Glomerular visceral epithelial cell (primary cell): ENCODE measurements around the gene CCT6B.
A peak's percentile ranks its signal among the peaks of the same experiment; 100 is the strongest.
"Not testable (repeated sequence)": the region's sequence is repeated elsewhere in the genome, so short reads cannot be mapped to it uniquely, and the experiment has no call there.

Source experiments
- DNase-seq: peaks from one replicate; pipeline ENCODE4 v3.0.0-alpha.2; 2016; ENCODE audit errors: extremely low spot score

CCT6B gene

GRCh38 chr17:34961093-34961911, at the start of gene CCT6B, which contains the start of gene ZNF830:
TSS of gene CCT6B (minus strand) at chr17:34961460. CDS start at chr17:34961393, 67 bp downstream.
TSS of gene ZNF830 (plus strand) at chr17:34961540. CDS start at chr17:34961567, 27 bp downstream.
- peak; percentile 89 for DNase-seq

- DNase-seq: no peak
Measured at GRCh38 chr17:35010093-35010492, 48.8 kb upstream of the CCT6B start.

DNA sequence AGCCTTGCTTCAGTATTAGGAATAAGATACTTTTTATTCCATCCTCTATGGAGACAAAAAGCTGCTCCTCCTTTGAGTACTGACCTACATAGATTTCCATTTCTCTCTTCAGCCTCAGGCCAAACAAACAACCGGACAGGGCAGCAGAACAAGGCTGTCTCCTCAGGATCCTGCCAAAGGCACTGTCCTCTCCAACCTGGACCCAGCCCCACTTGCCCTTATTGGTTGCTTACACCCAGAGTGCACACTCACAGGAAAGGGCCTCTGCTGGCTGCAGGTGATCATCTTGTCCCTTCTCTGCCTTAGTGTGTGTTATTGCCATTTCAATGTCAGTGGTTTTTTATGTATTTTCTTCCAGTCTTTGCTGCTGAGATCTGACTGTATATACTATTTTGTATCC, 45.7 kb upstream of the CCT6B start:
- DNase-seq: no peak

GRCh38 chr17:35006345-35006744, 45.1 kb upstream of the CCT6B start:
- DNase-seq: no peak

- no peak for DNase-seq
Measured at GRCh38 chr17:35003778-35004177, 42.5 kb upstream of the CCT6B start.

GRCh38 chr17:35002876-35003551, 41.8 kb upstream of the CCT6B start:
- DNase-seq: peak; percentile 73

DNA sequence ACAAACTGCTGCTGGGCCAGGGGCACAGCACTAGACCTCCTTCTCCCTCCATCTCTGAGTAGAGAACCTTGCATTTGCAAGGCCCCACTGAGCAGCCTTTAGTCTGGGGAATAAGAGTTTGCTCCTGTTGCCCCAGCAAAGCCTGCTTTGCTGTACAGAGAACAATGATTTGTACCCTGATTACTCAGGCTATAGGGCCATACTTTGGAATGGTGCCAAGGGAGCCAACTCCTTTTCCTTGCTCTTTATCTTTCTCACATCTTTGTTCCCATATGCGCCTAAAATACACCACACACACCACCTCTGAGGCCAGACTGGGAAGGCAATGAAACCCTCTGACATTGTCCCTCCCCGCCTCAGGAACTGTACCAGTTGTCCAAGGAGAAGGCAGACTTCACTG, 40.3 kb upstream of the CCT6B start:
- no peak for DNase-seq

DNA sequence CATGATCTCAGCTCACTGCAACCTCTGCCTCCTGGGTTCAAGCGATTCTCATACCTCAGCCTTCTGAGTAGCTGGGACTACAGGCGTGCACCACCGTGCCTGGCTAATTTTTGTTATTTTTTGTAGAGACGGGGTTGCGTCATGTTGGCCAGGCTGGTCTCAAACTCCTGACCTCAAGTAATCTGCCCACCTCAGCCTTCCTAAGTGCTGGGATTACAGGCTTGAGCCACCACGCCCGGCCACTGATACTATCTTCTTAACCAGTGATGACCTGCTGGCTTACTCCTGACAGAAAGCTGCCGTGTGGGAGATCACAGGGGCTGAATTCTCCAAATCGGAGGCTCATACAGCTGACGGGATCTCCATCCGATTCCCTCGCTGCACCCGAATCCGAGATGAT, 39.7 kb upstream of the CCT6B start:
- not testable (repeated sequence) for DNase-seq

DNA sequence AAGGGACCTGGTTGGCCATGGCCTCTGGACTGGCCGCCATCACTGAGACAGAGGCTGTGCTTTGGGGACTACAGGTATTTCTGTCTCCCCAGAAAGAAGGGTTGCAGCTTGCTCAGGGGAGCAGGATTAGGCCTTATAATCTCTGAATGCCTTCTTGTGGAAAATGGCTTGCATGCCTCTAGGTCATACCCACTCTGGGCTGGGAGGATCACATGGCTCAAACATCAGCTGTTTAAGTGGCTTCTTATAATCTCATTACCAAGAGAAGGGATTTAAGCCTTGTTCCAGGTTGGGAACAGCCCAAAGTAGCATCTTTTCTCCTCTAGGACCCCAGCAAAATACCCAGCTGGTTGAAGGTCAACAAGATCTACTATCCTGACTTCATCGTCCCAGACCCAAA, 38.2 kb upstream of the CCT6B start:
- no peak for DNase-seq

DNA sequence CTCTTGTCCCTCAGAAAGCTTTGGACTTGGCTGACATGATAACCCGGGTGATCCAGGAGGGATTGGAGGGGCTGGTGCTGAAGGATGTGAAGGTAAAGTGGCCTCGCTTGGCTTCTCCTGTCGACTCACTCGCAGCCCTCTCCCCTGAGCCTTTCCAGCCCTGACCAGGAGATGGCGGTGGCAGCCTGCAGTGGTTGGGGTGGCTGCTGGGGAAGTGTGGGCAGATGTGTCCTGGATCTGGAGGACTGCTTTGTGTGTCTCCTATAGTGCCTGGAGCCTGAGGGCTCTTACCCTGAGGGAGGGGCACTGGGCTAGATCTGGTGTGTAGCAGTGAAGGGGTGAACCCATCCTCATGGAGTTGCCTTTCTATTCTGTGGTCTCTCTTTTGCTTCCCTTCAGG, 36.9 kb upstream of the CCT6B start:
- DNase-seq: peak; percentile 77

- no peak for DNase-seq
Measured at GRCh38 chr17:34997355-34997862, 36.1 kb upstream of the CCT6B start.

DNA sequence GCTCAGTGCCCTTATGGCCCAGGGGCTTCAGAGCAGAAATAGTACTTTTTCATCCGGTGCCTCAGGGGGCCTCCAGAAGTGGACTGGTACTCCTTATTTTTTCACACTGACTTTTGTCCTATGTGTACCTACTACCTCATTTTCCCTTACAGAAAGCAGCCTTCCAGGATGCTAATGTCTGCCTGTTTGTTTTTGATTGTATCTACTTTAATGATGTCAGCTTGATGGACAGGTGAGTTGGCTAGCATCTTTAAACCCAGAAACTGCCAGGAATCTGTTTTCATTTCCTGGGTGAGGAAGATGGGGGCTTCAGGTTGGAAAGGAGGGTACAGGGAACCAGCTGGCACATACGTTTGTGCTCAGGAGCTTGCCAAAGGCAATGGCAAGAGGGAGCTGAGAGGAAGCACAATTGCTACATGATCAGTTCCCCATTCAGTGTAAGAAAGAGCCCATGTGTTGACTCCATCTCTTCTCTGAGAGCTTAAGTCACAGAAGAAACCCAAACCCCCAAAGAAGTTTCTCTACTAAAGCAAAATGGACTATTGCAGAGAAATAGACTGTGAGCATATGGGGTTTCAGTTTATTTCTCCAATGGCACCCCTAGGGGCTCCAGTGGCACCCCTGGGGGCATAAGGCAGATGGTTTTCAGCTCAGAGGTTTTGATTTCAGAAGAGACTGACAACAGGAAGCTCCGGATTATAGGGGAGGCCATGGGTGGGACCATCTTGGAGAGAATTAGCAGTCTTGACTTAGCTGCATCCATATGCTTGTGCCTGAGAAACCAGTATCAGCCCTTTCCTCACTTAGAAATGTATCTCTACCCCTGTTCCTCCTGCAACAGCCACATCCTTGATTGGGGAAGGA, 35.4 kb upstream of the CCT6B start:
- DNase-seq: no peak

- no peak for DNase-seq
Measured at GRCh38 chr17:34993031-34993430, 31.8 kb upstream of the CCT6B start.

- no peak for DNase-seq
Measured at GRCh38 chr17:34991606-34992005, 30.3 kb upstream of the CCT6B start.

DNA sequence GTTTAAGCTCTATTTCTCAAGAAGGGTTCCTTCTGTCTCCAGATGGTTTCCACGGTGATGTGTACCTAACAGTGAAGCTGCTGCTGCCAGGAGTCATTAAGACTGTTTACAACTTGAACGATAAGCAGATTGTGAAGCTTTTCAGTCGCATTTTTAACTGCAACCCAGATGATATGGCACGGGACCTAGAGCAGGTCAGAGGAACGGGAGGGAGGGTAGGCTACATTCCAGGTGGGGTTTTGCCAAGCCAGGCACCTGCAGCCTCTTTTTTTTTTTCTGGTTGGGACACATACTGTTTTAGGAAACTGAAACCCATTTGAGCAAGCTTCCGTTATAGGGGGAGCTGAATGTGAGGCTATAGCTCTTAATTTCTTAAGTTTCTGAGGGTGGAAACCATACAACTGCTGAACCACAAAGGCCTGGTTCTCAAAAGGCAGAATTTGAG, 29.7 kb upstream of the CCT6B start:
- no peak for DNase-seq

- DNase-seq: no peak
Measured at GRCh38 chr17:34989473-34989872, 28.2 kb upstream of the CCT6B start.

DNA sequence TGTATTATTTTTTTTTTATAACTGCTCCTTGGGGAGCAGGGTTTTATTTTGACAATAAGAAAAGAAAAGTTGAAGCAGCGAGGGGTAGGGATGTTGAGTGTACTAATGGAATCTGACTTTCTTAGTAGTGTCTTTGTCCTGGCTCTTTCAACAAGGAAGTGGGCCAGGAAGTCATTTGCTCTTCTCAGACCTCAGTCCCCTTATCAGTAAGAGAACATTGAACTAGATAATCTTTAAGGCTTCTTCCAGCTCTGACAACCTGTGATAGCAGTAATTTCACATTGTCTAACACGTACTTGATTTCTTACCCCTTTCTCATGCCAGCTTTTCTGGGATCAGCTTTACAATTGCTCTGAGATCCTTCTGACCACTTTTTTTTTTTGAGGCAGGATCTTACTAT, 27.4 kb upstream of the CCT6B start:
- no peak for DNase-seq

DNA sequence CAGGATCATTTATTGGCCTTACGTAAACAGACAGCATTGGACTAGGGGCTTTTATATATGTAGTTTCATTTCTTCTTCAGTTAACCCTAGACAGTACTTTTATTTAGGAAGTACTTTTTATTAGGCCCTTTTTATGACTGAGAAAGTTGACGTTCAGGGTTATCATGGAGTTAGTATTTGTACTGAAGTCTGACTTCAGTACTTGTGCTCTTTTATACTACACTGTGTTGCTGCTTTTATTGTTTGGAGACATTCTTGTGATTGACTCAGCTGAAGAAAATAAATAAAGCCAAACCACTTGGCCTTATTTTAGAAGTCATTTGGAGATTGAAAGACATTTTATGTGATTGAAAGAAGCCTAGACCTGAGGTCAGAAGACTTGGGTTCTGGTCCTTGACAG, 26.0 kb upstream of the CCT6B start:
- no peak for DNase-seq

- DNase-seq: no peak
Measured at GRCh38 chr17:34981538-34982241, 20.4 kb upstream of the CCT6B start.

GRCh38 chr17:34980681-34981537, 19.6 kb upstream of the CCT6B start:
- peak; percentile 83 for DNase-seq
